GM12873 (cell line): ENCODE measurements around the gene PDE1A.

Experiments
- TF ChIP-seq, protein P1 (sequence below): IDR thresholded peaks from 2 replicates; pipeline ENCODE4 v1.5.1; 2012; ENCODE audit warnings: low read depth, mild to moderate bottlenecking, moderate library complexity, low read length, control low read depth; ENCODE audit not compliant: insufficient read depth; ENCODE audit errors: missing control alignments

The PDE1A gene

DNA sequence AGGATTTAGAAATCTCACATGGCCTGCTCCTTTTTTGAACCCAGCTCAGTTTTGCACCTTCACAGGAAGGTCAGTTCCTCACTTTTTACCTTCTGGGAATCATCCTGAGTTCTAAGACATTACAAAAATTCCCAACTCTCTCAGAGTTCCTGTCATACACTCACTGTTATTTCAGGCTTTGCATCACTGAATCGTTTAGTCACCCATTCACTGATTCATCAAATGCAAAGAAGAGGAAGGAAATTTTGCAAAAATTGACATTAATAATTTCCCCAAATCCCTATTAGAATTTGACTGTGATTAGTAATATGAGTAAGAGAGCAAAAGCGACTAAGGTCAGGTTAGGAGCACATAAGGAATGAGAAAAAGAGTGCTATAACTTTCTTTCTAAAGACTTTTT, 197.5 kb downstream of the PDE1A start:
- TF ChIP-seq, protein P1, sequence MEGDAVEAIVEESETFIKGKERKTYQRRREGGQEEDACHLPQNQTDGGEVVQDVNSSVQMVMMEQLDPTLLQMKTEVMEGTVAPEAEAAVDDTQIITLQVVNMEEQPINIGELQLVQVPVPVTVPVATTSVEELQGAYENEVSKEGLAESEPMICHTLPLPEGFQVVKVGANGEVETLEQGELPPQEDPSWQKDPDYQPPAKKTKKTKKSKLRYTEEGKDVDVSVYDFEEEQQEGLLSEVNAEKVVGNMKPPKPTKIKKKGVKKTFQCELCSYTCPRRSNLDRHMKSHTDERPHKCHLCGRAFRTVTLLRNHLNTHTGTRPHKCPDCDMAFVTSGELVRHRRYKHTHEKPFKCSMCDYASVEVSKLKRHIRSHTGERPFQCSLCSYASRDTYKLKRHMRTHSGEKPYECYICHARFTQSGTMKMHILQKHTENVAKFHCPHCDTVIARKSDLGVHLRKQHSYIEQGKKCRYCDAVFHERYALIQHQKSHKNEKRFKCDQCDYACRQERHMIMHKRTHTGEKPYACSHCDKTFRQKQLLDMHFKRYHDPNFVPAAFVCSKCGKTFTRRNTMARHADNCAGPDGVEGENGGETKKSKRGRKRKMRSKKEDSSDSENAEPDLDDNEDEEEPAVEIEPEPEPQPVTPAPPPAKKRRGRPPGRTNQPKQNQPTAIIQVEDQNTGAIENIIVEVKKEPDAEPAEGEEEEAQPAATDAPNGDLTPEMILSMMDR = no peak

DNA sequence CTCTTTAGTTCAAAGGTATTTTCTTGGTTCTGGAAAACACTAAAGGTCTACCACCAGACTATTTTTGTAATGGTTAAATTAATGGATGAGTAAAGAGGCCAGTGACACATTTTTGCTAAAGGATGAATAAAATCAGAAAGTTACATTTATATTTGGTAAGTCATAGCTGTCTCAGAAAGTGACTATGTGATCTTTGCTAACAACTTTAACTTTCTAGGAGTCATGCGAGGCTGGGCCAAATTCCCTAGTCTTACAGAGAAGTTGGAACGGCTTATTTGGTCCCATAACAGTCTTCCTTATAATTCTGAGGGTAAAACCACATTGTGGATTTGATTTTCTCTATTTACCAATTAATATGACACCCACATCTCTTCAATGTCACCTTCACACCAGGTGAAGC, 198.1 kb downstream of the PDE1A start:
- TF ChIP-seq, protein P1 = no peak

DNA sequence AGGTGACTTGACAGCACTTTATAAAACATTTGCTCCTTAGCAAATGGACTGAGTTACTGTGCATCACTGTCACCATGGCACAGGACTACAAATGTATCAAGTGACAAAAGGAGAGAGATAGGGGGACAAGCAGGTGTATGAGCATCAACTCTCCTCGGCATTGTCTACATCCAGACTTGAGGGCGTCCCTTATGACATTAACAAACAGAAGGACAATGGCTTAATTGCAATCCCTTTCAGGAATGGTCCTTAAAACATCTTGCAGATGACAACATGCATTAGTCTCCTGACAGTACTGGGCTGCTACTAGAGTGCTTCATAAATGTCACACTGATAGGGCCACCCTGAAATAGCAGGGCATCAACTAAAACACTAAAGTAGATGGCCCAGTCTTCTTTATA, 198.8 kb downstream of the PDE1A start:
- TF ChIP-seq, protein P1 = no peak

DNA sequence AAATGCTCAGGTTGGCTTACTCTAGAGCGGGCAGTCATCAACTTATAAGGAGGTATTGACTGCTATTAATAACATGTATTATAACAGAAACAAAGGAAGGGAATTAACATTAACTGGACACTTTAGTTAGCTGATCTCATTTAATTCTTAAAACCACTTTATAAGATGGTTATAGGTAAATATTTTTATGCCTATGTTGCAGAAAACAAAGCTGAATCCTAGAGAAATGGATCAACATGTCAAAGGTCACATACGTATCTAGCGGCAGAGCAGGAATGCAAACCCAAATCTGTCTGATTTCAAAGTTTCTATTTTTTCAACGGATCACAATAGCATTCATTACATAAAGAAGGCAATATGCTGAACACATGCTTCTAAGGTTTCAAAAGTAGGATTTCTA, 200.0 kb downstream of the PDE1A start:
- TF ChIP-seq, protein P1 = no peak

DNA sequence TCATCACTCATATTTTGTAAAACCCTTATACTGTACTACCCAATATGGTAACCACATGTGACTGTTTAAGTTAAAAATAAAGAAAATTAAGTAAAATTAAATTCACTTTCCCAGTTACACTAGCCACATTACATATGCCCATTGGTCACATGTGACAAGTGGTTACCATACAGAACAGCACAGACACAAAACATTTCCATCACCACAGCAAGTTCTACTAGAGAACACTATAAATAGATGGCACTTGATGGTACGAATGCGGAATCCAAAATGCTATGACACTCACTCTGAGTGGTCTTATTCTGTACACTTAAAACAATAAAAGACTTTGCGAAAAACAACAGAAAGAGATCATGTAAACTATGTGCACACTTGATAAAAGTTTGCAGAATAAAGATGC, 202.2 kb downstream of the PDE1A start:
- TF ChIP-seq, protein P1 = no peak

DNA sequence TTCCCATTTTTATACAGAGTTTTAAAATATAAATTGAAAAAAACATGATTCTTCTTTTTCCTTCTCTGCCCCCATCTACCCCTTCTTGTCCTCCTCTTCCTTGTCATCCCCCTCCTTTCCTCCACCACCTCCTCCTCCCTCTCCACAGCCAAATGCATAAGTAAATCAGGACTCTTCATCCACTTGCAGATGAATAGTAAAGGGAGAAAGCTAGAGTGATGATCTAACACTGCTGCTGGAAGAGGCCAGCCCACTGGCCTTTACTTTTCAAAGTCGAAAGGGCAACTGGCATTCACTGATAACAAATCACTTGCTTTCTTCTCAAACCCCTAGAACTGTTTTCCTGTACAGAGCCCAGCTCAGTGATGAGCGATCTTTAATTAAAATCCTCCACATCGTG, 205.8 kb downstream of the PDE1A start:
- TF ChIP-seq, protein P1 = no peak

DNA sequence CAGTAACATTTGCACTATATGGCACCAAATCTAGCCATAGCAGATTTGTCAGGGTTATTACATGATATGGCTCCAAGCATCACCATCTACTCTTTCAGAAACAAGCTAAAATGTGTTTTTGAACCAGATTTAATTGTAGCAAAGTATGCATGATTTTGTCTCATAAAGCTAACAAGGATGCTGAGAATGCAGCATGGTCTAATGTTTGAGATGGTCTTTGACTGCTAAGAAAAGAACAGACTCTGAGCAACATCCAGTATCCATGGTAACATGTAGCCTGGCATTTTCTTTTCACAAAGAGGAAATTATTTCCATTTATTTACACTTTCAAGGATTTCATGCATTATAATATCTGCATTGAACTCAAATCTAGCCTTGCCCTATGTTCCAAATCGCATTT, 206.5 kb downstream of the PDE1A start:
- TF ChIP-seq, protein P1 = no peak
